ENCODE data around the gene CRIP1. TPM values are rescaled to one million over a fixed set of nuclear protein-coding genes. Genes with fewer than 3 reads are reported as not detected.

CRIP1 gene
- polyA plus RNA-seq, 1 donor (not counting 4 experiments of a cell fraction or from before 2014, with no cell fraction given), result 1.7 TPM

GRCh38 chr14:105488781-105489541 is 2.3 kb downstream of the CRIP1 start:
- DNase-seq (ENCODE audit: low read depth, low spot score) (no peak), FAIRE-seq (no peak)
- peaks cover 0 to 2% of the 10 kb centered on the region in 2 experiments for H3K36me3 ChIP-seq (ENCODE audit: control insufficient read depth in 2 of 2, extremely low read depth in 1 of 2, insufficient read depth in 2 of 2, low read length in 2 of 2)
- H3K79me2 ChIP-seq (ENCODE audit: control insufficient read depth, insufficient read depth, low read length), result no peaks in the 10 kb centered on the region
- TF ChIP-seq EZH2 (IDR thresholded peaks at IDR 0.05; ENCODE audit: low read length), result no peak
- no peak for TF ChIP-seq CTCF (optimal IDR thresholded peaks at IDR 0.05 in 1 of 3, IDR thresholded peaks at IDR 0.05 in 1 of 3, conservative IDR thresholded peaks at IDR 0.05 in 1 of 3; ENCODE audit: extremely low read depth in 1 of 3, insufficient read depth in 2 of 3, low read length in 3 of 3)
- no peaks in the 10 kb centered on the region for H3K9me3 ChIP-seq (ENCODE audit: control insufficient read depth, low read depth, low read length)
- peak overlapping the region; percentile 70 for H3K4me2 ChIP-seq (ENCODE audit: control insufficient read depth, extremely low read depth, insufficient read depth, low read depth, low read length)
- dilution Hi-C loops (cut with MboI; ENCODE audit: extremely low pct_ligation_motif_present, low sequenced_read_pairs), result no loop called here
- peaks cover 15% of the 10 kb centered on the region for H3K4me1 ChIP-seq (ENCODE audit: control insufficient read depth, extremely low read depth, insufficient read depth, low read length)
- H2AFZ ChIP-seq (ENCODE audit: control insufficient read depth, low read length), result no peak overlapping the region
- no peaks in the 10 kb centered on the region for H3K9me1 ChIP-seq (ENCODE audit: control insufficient read depth, extremely low read depth, insufficient read depth, low read length)
- peaks cover 35% of the 10 kb centered on the region for H3K27me3 ChIP-seq (ENCODE audit: control insufficient read depth, extremely low read depth, insufficient read depth, low read length)
- H3K9ac ChIP-seq (ENCODE audit: control insufficient read depth, extremely low read depth, insufficient read depth, low read length), result no peak overlapping the region
- H3K4me3 ChIP-seq (ENCODE audit: control insufficient read depth in 2 of 3, extremely low read depth in 1 of 3, insufficient read depth in 2 of 3, low read depth in 1 of 3, low read length in 3 of 3), result no peak overlapping the region
- peaks cover 5% of the 10 kb centered on the region for H4K20me1 ChIP-seq (ENCODE audit: control insufficient read depth, extremely low read depth, insufficient read depth, low read length)
- no peak overlapping the region for H3K27ac ChIP-seq (ENCODE audit: control insufficient read depth, insufficient read depth, low read length)

- Histone ChIP-seq H3K27ac (ENCODE audit: control insufficient read depth, insufficient read depth, low read length) (peak overlapping the region; percentile 60), H4K20me1 (ENCODE audit: control insufficient read depth, extremely low read depth, insufficient read depth, low read length) (peaks cover 5% of the 10 kb centered on the region), H3K4me1 (ENCODE audit: control insufficient read depth, extremely low read depth, insufficient read depth, low read length) (peaks cover 15% of the 10 kb centered on the region), H3K9me1 (ENCODE audit: control insufficient read depth, extremely low read depth, insufficient read depth, low read length) (no peaks in the 10 kb centered on the region), H3K79me2 (ENCODE audit: control insufficient read depth, insufficient read depth, low read length) (no peaks in the 10 kb centered on the region), H2AFZ (ENCODE audit: control insufficient read depth, low read length) (peak overlapping the region; percentile 79), H3K9ac (ENCODE audit: control insufficient read depth, extremely low read depth, insufficient read depth, low read length) (peak overlapping the region; percentile 83), H3K4me3 (ENCODE audit: control insufficient read depth in 2 of 3, extremely low read depth in 1 of 3, insufficient read depth in 2 of 3, low read depth in 1 of 3, low read length in 3 of 3) (peak overlapping the region; percentile 64 to 68 (median 68)), H3K9me3 (ENCODE audit: control insufficient read depth, low read depth, low read length) (no peaks in the 10 kb centered on the region), H3K27me3 (ENCODE audit: control insufficient read depth, extremely low read depth, insufficient read depth, low read length) (peaks cover 34% of the 10 kb centered on the region), H3K36me3 (ENCODE audit: control insufficient read depth in 2 of 2, extremely low read depth in 1 of 2, insufficient read depth in 2 of 2, low read length in 2 of 2) (peaks cover 0 to 2% of the 10 kb centered on the region in 2 experiments), H3K4me2 (ENCODE audit: control insufficient read depth, extremely low read depth, insufficient read depth, low read depth, low read length) (peak overlapping the region; percentile 86)
- TF ChIP-seq EZH2 (IDR thresholded peaks at IDR 0.05; ENCODE audit: low read length), result no peak
- TF ChIP-seq CTCF (optimal IDR thresholded peaks at IDR 0.05 in 1 of 3, IDR thresholded peaks at IDR 0.05 in 1 of 3, conservative IDR thresholded peaks at IDR 0.05 in 1 of 3; ENCODE audit: extremely low read depth in 1 of 3, insufficient read depth in 2 of 3, low read length in 3 of 3), result peak in 2 of 3 experiments; percentile 68 to 87
- FAIRE-seq (peak; percentile 76), DNase-seq (ENCODE audit: low read depth, low spot score) (no peak)
- dilution Hi-C loops (cut with MboI; ENCODE audit: extremely low pct_ligation_motif_present, low sequenced_read_pairs), result no loop called here
Observed at GRCh38 chr14:105489542-105490266, 3.0 kb downstream of the CRIP1 start.

Measured in keratinocyte (primary cell).